ENCODE results near the gene PHF3. TPM values are rescaled to one million over a fixed set of nuclear protein-coding genes. Genes with fewer than 3 reads are reported as not detected.

PHF3 gene
- total and polyA plus RNA-seq, 4 donors = 8.3 to 137 (median 25.2) TPM

- TF ChIP-seq, protein P1, sequence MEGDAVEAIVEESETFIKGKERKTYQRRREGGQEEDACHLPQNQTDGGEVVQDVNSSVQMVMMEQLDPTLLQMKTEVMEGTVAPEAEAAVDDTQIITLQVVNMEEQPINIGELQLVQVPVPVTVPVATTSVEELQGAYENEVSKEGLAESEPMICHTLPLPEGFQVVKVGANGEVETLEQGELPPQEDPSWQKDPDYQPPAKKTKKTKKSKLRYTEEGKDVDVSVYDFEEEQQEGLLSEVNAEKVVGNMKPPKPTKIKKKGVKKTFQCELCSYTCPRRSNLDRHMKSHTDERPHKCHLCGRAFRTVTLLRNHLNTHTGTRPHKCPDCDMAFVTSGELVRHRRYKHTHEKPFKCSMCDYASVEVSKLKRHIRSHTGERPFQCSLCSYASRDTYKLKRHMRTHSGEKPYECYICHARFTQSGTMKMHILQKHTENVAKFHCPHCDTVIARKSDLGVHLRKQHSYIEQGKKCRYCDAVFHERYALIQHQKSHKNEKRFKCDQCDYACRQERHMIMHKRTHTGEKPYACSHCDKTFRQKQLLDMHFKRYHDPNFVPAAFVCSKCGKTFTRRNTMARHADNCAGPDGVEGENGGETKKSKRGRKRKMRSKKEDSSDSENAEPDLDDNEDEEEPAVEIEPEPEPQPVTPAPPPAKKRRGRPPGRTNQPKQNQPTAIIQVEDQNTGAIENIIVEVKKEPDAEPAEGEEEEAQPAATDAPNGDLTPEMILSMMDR (IDR thresholded peaks at IDR 0.05; ENCODE audit: control extremely low read depth, extremely low read depth) = no peak
- DNase-seq (no peak), ATAC-seq (ENCODE audit: insufficient read depth, low FRiP score) (peak; percentile 27)
- no peaks in the 10 kb centered on the region for H3K27me3 ChIP-seq (ENCODE audit: control insufficient read depth in 3 of 3, insufficient read depth in 3 of 3, low read length in 2 of 3)
- peak overlapping the region in 1 of 2 donors; percentile 83 for H3K9ac ChIP-seq (ENCODE audit: insufficient read depth in 1 of 2, low read length in 2 of 2)
- WGBS, 2 donors = 49 to 59% methylated on average over 6 of the region's 6 CpGs
- H3K36me3 ChIP-seq (ENCODE audit: control insufficient read depth in 4 of 4, insufficient read depth in 4 of 4, low read length in 4 of 4) = no peaks in the 10 kb centered on the region
- no peaks in the 10 kb centered on the region for H3K4me1 ChIP-seq (ENCODE audit: control insufficient read depth in 5 of 5, insufficient read depth in 5 of 5, low read length in 5 of 5)
- no peak overlapping the region for H3K4me3 ChIP-seq
- H3K9me3 ChIP-seq (ENCODE audit: control insufficient read depth in 4 of 4, insufficient read depth in 3 of 4, low read length in 3 of 4) = no peaks in the 10 kb centered on the region
- H3K27ac ChIP-seq (ENCODE audit: low read depth in 1 of 2, low read length in 1 of 2) = no peak overlapping the region
These were observed 38.2 kb upstream of the PHF3 start for GRCh38 chr6:63597141-63598048.

DNA sequence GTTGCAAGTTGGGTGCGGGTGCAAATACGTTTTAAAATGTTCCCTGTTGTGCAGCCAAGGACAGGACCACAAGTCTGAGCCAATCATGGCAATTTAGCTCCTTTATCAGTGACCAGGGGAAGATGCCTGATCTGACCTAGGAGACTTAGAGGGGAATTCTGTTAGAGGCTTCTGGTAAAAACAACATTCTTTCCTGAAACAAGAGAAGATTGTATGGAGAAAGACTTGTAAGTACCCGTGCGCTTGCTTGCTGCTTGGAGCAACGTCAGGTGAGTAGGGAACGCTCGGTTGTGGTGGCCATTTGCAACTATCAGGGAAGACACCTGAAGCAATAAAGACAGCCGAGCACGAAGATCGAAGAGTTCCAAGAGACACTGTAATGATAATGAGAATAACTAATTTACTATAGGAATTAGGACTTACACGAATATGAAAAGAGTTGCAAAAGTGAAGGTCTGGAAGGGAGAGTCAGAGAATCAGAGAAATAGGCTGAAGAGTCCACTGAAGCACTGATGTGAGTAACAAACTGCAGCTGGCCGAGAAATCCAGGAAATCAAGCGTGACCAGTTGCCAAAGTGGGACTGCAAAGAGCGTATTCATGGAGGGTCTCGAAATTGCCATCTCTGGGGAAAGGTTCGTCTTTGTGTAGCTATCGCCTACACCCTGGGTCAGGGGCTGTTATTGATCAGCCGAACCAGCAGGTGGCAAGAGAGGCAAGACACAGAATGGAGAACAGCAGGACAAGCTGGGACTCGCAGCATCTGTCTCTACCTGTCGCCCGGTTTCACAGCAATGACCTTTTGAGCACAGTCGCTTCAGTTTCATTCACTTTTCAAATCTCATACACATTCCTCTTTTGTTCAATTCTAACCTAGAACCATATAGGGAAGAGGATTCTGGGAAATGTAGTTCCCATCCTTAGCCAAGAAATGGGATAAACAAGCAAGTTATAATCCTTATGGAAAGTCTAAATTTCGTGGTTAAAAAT is 37.3 kb upstream of the PHF3 start:
- Histone ChIP-seq H3K9ac (ENCODE audit: insufficient read depth in 1 of 2, low read length in 2 of 2) (peak overlapping the region in 1 of 2 donors; percentile 83), H3K27ac (ENCODE audit: low read depth in 1 of 2, low read length in 1 of 2) (no peak overlapping the region), H3K36me3 (ENCODE audit: control insufficient read depth in 4 of 4, insufficient read depth in 4 of 4, low read length in 4 of 4) (no peaks in the 10 kb centered on the region), H3K27me3 (ENCODE audit: control insufficient read depth in 3 of 3, insufficient read depth in 3 of 3, low read length in 2 of 3) (no peaks in the 10 kb centered on the region), H3K4me1 (ENCODE audit: control insufficient read depth in 5 of 5, insufficient read depth in 5 of 5, low read length in 5 of 5) (no peaks in the 10 kb centered on the region), H3K9me3 (ENCODE audit: control insufficient read depth in 4 of 4, insufficient read depth in 3 of 4, low read length in 3 of 4) (no peaks in the 10 kb centered on the region), H3K4me3 (peak overlapping the region; percentile 2)
- peak; percentile 76 to 84 (median 83) for DNase-seq
- peak; percentile 91 for ATAC-seq (ENCODE audit: insufficient read depth, low FRiP score)
- whole genome bisulfite sequencing, 2 donors = 3 to 7% methylated on average over 23 of the region's 23 CpGs
- TF ChIP-seq, protein P1 (IDR thresholded peaks at IDR 0.05; ENCODE audit: control extremely low read depth, extremely low read depth) = peak; percentile 78

GRCh38 chr6:63599243-63599642 is 36.4 kb upstream of the PHF3 start:
- H3K9me3 ChIP-seq (ENCODE audit: control insufficient read depth in 4 of 4, insufficient read depth in 3 of 4, low read length in 3 of 4) = no peaks in the 10 kb centered on the region
- no peak overlapping the region for H3K4me3 ChIP-seq
- no peaks in the 10 kb centered on the region for H3K36me3 ChIP-seq (ENCODE audit: control insufficient read depth in 4 of 4, insufficient read depth in 4 of 4, low read length in 4 of 4)
- H3K9ac ChIP-seq (ENCODE audit: insufficient read depth in 1 of 2, low read length in 2 of 2) = no peak overlapping the region
- TF ChIP-seq, protein P1 (IDR thresholded peaks at IDR 0.05; ENCODE audit: control extremely low read depth, extremely low read depth) = no peak
- WGBS, 2 donors = 88 to 90% methylated on average over 7 of the region's 7 CpGs
- H3K4me1 ChIP-seq (ENCODE audit: control insufficient read depth in 5 of 5, insufficient read depth in 5 of 5, low read length in 5 of 5) = no peaks in the 10 kb centered on the region
- no peak for ATAC-seq (ENCODE audit: insufficient read depth, low FRiP score)
- H3K27me3 ChIP-seq (ENCODE audit: control insufficient read depth in 3 of 3, insufficient read depth in 3 of 3, low read length in 2 of 3) = no peaks in the 10 kb centered on the region
- no peak overlapping the region for H3K27ac ChIP-seq (ENCODE audit: low read depth in 1 of 2, low read length in 1 of 2)
- no peak for DNase-seq

Measured in lung (tissue), 12 donors.